Measurements from ENCODE around the gene GSTO1.

GSTO1 gene

GRCh38 chr10:104251443-104251842 is 3.2 kb upstream of the GSTO1 start:
- no peak for DNase-seq

- no peak for DNase-seq
Measured at GRCh38 chr10:104252368-104252767, 2.3 kb upstream of the GSTO1 start.

- no peak for DNase-seq
Measured at GRCh38 chr10:104253106-104253505, 1.6 kb upstream of the GSTO1 start.

GRCh38 chr10:104253606-104254410 is 884 bp upstream of the GSTO1 start:
- no peak for DNase-seq

- peak; percentile 34 for DNase-seq
Measured at GRCh38 chr10:104255311-104255981, 754 bp downstream of the GSTO1 start.

GRCh38 chr10:104256335-104256961 is 1.8 kb downstream of the GSTO1 start:
- DNase-seq, result no peak

GRCh38 chr10:104257235-104257634 is 2.5 kb downstream of the GSTO1 start:
- no peak for DNase-seq

GRCh38 chr10:104258209-104258608 is 3.5 kb downstream of the GSTO1 start:
- no peak for DNase-seq

GRCh38 chr10:104259456-104259855 is 4.8 kb downstream of the GSTO1 start:
- DNase-seq, result no peak

- no peak for DNase-seq
Measured at GRCh38 chr10:104259999-104260774, 5.5 kb downstream of the GSTO1 start.

- no peak for DNase-seq
Measured at GRCh38 chr10:104260775-104261115, 6.1 kb downstream of the GSTO1 start.

- no peak for DNase-seq
Measured at GRCh38 chr10:104262055-104262454, 7.4 kb downstream of the GSTO1 start.

- no peak for DNase-seq
Measured at GRCh38 chr10:104264783-104265182, 10.1 kb downstream of the GSTO1 start.

GRCh38 chr10:104267721-104268404 is 13.2 kb downstream of the GSTO1 start:
- DNase-seq, result no peak

- DNase-seq, result no peak
Measured at GRCh38 chr10:104268405-104268712, 13.7 kb downstream of the GSTO1 start.

GRCh38 chr10:104268713-104269645 is 14.3 kb downstream of the GSTO1 start, which contains the start of gene GSTO2:
Gene GSTO2, plus strand, starts transcription at chr10:104269184. Its CDS starts 5,732 bp downstream, at chr10:104274916.
- DNase-seq, result peak; percentile 99

- no peak for DNase-seq
Measured at GRCh38 chr10:104273286-104273685, 18.6 kb downstream of the GSTO1 start.

- DNase-seq, result no peak
Measured at GRCh38 chr10:104273899-104274575, 19.3 kb downstream of the GSTO1 start.

GRCh38 chr10:104274762-104275721 is 20.4 kb downstream of the GSTO1 start:
- DNase-seq, result peak; percentile 57

GRCh38 chr10:104276192-104276591 is 21.5 kb downstream of the GSTO1 start:
- DNase-seq, result no peak
